Ishikawa (cell line): Measurements from ENCODE around the gene DDX39A.

ENCODE experiments used
- CEBPB ChIP-seq: IDR thresholded peaks from 2 replicates; pipeline ENCODE4 v1.6.1; 2012
- CREB1 ChIP-seq: IDR thresholded peaks from 2 replicates; pipeline ENCODE4 v1.6.1; 2012; ENCODE audit warnings: low read depth
- EGR1 ChIP-seq: IDR thresholded peaks from 2 replicates; pipeline ENCODE4 v1.6.1; 2012
- EP300 ChIP-seq: IDR thresholded peaks from 2 replicates; pipeline ENCODE4 v1.6.1; 2012; ENCODE audit warnings: borderline replicate concordance
- FOXM1 ChIP-seq: IDR thresholded peaks from 2 replicates; pipeline ENCODE4 v1.6.1; 2012; ENCODE audit warnings: low read depth, borderline replicate concordance
- MAX ChIP-seq: IDR thresholded peaks from 2 replicates; pipeline ENCODE4 v1.6.1; 2012
- NFIC ChIP-seq: IDR thresholded peaks from 2 replicates; pipeline ENCODE4 v1.6.1; 2012
- RAD21 ChIP-seq: IDR thresholded peaks from 2 replicates; pipeline ENCODE4 v1.6.1; 2012; ENCODE audit warnings: low read depth
- REST ChIP-seq: IDR thresholded peaks from 2 replicates; pipeline ENCODE4 v1.6.1; 2012; ENCODE audit warnings: low read depth, mild to moderate bottlenecking
- TAF1 ChIP-seq: IDR thresholded peaks from 2 replicates; pipeline ENCODE4 v1.6.1; 2012; ENCODE audit warnings: low read depth, mild to moderate bottlenecking
- TCF12 ChIP-seq: IDR thresholded peaks from 2 replicates; pipeline ENCODE4 v1.6.1; 2012; ENCODE audit warnings: low read depth
- TEAD4 ChIP-seq: IDR thresholded peaks from 2 replicates; pipeline ENCODE4 v1.6.1; 2012
- USF1 ChIP-seq: IDR thresholded peaks from 2 replicates; pipeline ENCODE4 v1.6.1; 2012
- YY1 ChIP-seq: IDR thresholded peaks from 2 replicates; pipeline ENCODE4 v1.6.1; 2012; ENCODE audit warnings: low read depth
- ZBTB7A ChIP-seq: IDR thresholded peaks from 2 replicates; pipeline ENCODE4 v1.6.1; 2012; ENCODE audit warnings: low read depth

DDX39A gene

GRCh38 chr19:14401468-14402195, 17.5 kb downstream of the DDX39A start:
- TF ChIP-seq TAF1, result no peak
- TF ChIP-seq FOXM1, result no peak
- no peak for TF ChIP-seq ZBTB7A
- no peak for TF ChIP-seq RAD21
- TF ChIP-seq CEBPB, result no peak
- no peak for TF ChIP-seq MAX
- TF ChIP-seq CREB1, result no peak

GRCh38 chr19:14400951-14401431, 18.1 kb downstream of the DDX39A start:
- TF ChIP-seq TCF12, result no peak
- TF ChIP-seq CEBPB, result no peak
- TF ChIP-seq NFIC, result no peak
- no peak for TF ChIP-seq REST
- TF ChIP-seq ZBTB7A, result no peak
- TF ChIP-seq FOXM1, result no peak
- no peak for TF ChIP-seq TEAD4
- TF ChIP-seq TAF1, result no peak
- TF ChIP-seq CREB1, result no peak
- no peak for TF ChIP-seq MAX
- TF ChIP-seq RAD21, result no peak
- TF ChIP-seq YY1, result no peak
- TF ChIP-seq EGR1, result no peak
- no peak for TF ChIP-seq EP300
- no peak for TF ChIP-seq USF1

- no peak for TF ChIP-seq MAX
- TF ChIP-seq TCF12, result no peak
- TF ChIP-seq FOXM1, result no peak
- TF ChIP-seq NFIC, result no peak
- TF ChIP-seq CREB1, result no peak
- no peak for TF ChIP-seq TEAD4
- no peak for TF ChIP-seq YY1
- no peak for TF ChIP-seq EGR1
- no peak for TF ChIP-seq CEBPB
- TF ChIP-seq ZBTB7A, result no peak
- no peak for TF ChIP-seq TAF1
- no peak for TF ChIP-seq REST
- TF ChIP-seq USF1, result no peak
- no peak for TF ChIP-seq RAD21
These were observed 23.3 kb downstream of the DDX39A start for GRCh38 chr19:14395710-14396336.

- TF ChIP-seq RAD21, result no peak
- TF ChIP-seq TAF1, result no peak
- no peak for TF ChIP-seq REST
- no peak for TF ChIP-seq MAX
- TF ChIP-seq TCF12, result no peak
- no peak for TF ChIP-seq EP300
- no peak for TF ChIP-seq NFIC
- TF ChIP-seq CEBPB, result no peak
- TF ChIP-seq CREB1, result no peak
- no peak for TF ChIP-seq USF1
- TF ChIP-seq ZBTB7A, result no peak
These were observed 23.9 kb downstream of the DDX39A start for GRCh38 chr19:14395262-14395661.
